ENCODE data around the gene SMYD3. TPM values are rescaled to one million over a fixed set of nuclear protein-coding genes. Genes with fewer than 3 reads are reported as not detected.
"Not testable (repeated sequence)": the region's sequence is repeated elsewhere in the genome, so short reads cannot be mapped to it uniquely, and the experiment has no call there.

SMYD3 gene
- total RNA-seq, 1 donor from 2014 or later, result 27.9 TPM

- no peak for DNase-seq (ENCODE audit: extremely low read depth, low read depth, low spot score)
Observed at GRCh38 chr1:245979589-245979988, 527.5 kb downstream of the SMYD3 start.

- DNase-seq (ENCODE audit: extremely low read depth, low read depth, low spot score), result no peak
Observed at GRCh38 chr1:245978915-245979314, 528.2 kb downstream of the SMYD3 start.

- DNase-seq (ENCODE audit: extremely low read depth, low read depth, low spot score), result no peak
Observed at GRCh38 chr1:245972476-245972875, 534.6 kb downstream of the SMYD3 start.

GRCh38 chr1:245971711-245972085 is 535.4 kb downstream of the SMYD3 start:
- DNase-seq (ENCODE audit: extremely low read depth, low read depth, low spot score), result no peak

GRCh38 chr1:245971076-245971710 is 535.9 kb downstream of the SMYD3 start:
- not testable (repeated sequence) for DNase-seq (ENCODE audit: extremely low read depth, low read depth, low spot score)

GRCh38 chr1:245969283-245969682 is 537.8 kb downstream of the SMYD3 start:
- DNase-seq (ENCODE audit: extremely low read depth, low read depth, low spot score), result no peak

- no peak for DNase-seq (ENCODE audit: extremely low read depth, low read depth, low spot score)
Observed at GRCh38 chr1:245968775-245969174, 538.3 kb downstream of the SMYD3 start.

GRCh38 chr1:245965398-245965797 is 541.7 kb downstream of the SMYD3 start:
- DNase-seq (ENCODE audit: extremely low read depth, low read depth, low spot score), result no peak

GRCh38 chr1:245963649-245964048 is 543.4 kb downstream of the SMYD3 start:
- DNase-seq (ENCODE audit: extremely low read depth, low read depth, low spot score), result no peak

- no peak for DNase-seq (ENCODE audit: extremely low read depth, low read depth, low spot score)
Observed at GRCh38 chr1:245962453-245962852, 544.6 kb downstream of the SMYD3 start.

GRCh38 chr1:245961137-245961540 is 545.9 kb downstream of the SMYD3 start:
- no peak for DNase-seq (ENCODE audit: extremely low read depth, low read depth, low spot score)

GRCh38 chr1:245960171-245960570 is 546.9 kb downstream of the SMYD3 start:
- DNase-seq (ENCODE audit: extremely low read depth, low read depth, low spot score), result no peak

GRCh38 chr1:245958016-245958415 is 549.1 kb downstream of the SMYD3 start:
- DNase-seq (ENCODE audit: extremely low read depth, low read depth, low spot score), result no peak

- DNase-seq (ENCODE audit: extremely low read depth, low read depth, low spot score), result no peak
Observed at GRCh38 chr1:245957427-245957826, 549.7 kb downstream of the SMYD3 start.

GRCh38 chr1:245956225-245956624 is 550.9 kb downstream of the SMYD3 start:
- no peak for DNase-seq (ENCODE audit: extremely low read depth, low read depth, low spot score)

- DNase-seq (ENCODE audit: extremely low read depth, low read depth, low spot score), result no peak
Observed at GRCh38 chr1:245953876-245954660, 553.0 kb downstream of the SMYD3 start.

- no peak for DNase-seq (ENCODE audit: extremely low read depth, low read depth, low spot score)
Observed at GRCh38 chr1:245952383-245953026, 554.6 kb downstream of the SMYD3 start.

- no peak for DNase-seq (ENCODE audit: extremely low read depth, low read depth, low spot score)
Observed at GRCh38 chr1:245948786-245949185, 558.3 kb downstream of the SMYD3 start.

GRCh38 chr1:245946905-245947304 is 560.2 kb downstream of the SMYD3 start:
- DNase-seq (ENCODE audit: extremely low read depth, low read depth, low spot score), result no peak

- DNase-seq (ENCODE audit: extremely low read depth, low read depth, low spot score), result not testable (repeated sequence)
Observed at GRCh38 chr1:245945136-245945535, 561.9 kb downstream of the SMYD3 start.

GRCh38 chr1:245942856-245943255 is 564.2 kb downstream of the SMYD3 start:
- no peak for DNase-seq (ENCODE audit: extremely low read depth, low read depth, low spot score)

- not testable (repeated sequence) for DNase-seq (ENCODE audit: extremely low read depth, low read depth, low spot score)
Observed at GRCh38 chr1:245941771-245942170, 565.3 kb downstream of the SMYD3 start.
